GM19468 (cell line): ENCODE results near the gene TBC1D24.
"Not testable (repeated sequence)": the region's sequence is repeated elsewhere in the genome, so short reads cannot be mapped to it uniquely, and the experiment has no call there.

Source experiments
- ATAC-seq: cut with Tn5 transposase; IDR thresholded peaks from one replicate; pipeline ENCODE4 v1.9.1; 2021; ENCODE audit warnings: mild to moderate bottlenecking, moderate library complexity, moderate number of reproducible peaks; ENCODE audit not compliant: unreplicated experiment; ENCODE audit errors: extremely low read depth

Gene TBC1D24

GRCh38 chr16:2474877-2475412 is at the start of gene TBC1D24:
TBC1D24 (plus strand) TSS chr16:2475127; CDS start chr16:2496149, 21,022 bp downstream.
- ATAC-seq, result no peak

- no peak for ATAC-seq
Measured at GRCh38 chr16:2425825-2426430, 49.0 kb upstream of the TBC1D24 start.

- no peak for ATAC-seq
Measured at GRCh38 chr16:2426941-2427361, 48.0 kb upstream of the TBC1D24 start.

- no peak for ATAC-seq
Measured at GRCh38 chr16:2427526-2427925, 47.4 kb upstream of the TBC1D24 start.

DNA sequence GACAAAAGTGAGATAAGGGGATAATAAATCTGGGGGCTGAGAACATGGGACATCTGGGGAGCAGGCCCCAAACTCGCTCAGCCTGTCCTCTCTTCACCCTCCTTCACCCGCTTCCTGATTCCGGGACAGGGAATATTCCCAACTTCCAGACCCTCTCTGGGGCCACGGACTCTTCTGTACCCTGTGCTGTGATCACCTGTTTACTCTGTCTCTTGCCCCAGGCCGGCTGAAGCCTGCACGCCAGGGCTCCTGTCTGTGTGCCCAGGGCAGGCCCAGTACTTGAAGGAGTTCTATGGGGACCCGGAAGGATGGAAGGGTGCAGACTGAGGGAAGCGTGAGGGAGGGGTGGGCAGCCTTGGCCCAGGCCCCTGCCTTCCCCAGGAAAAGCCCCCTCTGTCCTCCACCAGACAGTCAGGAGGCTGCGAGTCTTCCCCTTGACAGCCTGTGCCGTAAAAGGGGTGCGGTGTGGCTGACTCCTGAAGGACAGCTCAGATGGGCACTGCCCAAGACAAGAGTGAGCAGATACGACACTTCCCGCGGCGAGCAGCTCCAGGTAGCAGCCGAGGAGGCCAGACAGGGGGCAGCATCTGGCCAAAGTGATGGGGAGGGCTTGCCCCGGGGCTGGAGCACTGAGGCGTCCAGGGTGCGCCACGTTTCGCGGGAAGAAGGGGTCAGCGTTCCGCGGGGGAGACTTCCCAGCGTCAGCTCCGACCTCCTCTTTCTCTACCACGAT is 46.7 kb upstream of the TBC1D24 start:
- ATAC-seq, result no peak

DNA sequence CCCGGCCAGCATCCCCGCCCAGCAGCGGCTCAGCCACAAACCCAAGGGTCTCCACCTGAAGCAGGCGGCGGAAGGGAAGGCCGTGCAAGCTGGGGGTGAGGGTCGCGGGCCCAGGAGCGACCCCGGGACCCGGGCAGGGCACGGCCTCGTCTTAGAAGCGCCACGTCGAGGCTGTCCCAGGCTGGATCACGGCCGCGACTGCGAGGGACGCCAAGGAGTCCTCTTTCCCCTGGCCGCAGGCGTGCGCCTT is 46.2 kb upstream of the TBC1D24 start:
- ATAC-seq, result peak; percentile 11

GRCh38 chr16:2429034-2429770 is 45.7 kb upstream of the TBC1D24 start, which contains the start of gene CCNF:
CCNF (plus strand) TSS chr16:2429447; CDS start chr16:2429482, 35 bp downstream.
- peak; percentile 38 for ATAC-seq

GRCh38 chr16:2429771-2430663 is 44.9 kb upstream of the TBC1D24 start:
- ATAC-seq, result no peak

DNA sequence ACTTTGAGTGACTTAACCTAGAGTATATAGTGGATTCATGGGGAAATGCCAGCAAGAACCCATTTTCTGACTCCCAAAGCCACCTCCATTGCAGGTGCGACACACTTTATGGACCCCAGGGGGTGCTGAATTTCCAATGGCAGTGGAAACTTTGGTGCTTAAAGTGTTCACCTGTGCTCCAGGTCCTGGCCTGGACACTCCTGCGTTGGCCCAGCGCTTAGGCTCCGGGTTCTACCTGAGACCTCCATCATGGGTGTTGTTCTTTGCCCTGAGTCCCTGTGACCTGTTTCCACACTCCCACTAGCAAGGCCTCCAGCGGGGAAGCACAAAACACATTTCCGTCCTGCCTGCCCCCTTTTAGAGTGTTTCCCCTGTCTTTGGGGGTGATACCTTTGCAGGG is 42.6 kb upstream of the TBC1D24 start:
- no peak for ATAC-seq

- no peak for ATAC-seq
Measured at GRCh38 chr16:2432801-2433505, 42.0 kb upstream of the TBC1D24 start.

DNA sequence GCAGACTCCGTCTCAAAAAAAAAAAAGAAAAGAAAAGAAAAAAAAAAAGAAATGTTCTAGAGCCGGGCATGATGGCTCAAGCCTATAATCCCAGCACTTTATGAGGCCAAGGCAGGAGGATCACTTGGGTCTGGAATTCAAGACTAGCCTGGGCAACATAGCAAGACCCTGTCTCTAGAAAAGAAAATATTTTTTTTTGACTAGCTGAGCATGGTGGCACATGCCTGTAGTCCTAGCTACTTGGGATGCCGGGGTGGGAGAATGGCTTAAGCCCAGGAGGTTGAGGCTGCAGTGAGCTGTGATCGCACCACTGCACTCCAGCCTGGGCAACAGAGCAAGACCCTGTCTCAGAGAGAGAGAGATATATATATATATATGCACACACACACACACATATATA is 39.7 kb upstream of the TBC1D24 start:
- ATAC-seq, result not testable (repeated sequence)

DNA sequence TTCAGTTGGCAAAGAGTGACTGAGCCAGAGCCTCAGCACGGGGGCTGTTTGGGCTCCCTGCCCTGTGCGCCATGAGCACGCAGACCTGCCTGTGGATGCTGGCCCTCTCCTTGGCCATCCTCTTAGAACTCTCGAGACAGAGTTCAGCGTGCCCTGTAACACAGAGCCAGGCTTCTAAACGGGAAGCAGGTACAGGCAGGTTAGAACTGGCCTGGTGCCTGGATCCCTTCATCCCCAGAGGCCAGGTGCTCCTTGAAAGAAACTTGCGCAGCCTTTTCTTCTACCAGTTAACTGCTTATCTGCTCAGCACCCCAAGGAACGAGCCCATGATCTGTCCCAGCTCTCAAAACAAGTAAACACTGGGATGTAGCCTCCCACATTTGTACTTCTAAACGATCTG is 38.8 kb upstream of the TBC1D24 start:
- ATAC-seq, result no peak

DNA sequence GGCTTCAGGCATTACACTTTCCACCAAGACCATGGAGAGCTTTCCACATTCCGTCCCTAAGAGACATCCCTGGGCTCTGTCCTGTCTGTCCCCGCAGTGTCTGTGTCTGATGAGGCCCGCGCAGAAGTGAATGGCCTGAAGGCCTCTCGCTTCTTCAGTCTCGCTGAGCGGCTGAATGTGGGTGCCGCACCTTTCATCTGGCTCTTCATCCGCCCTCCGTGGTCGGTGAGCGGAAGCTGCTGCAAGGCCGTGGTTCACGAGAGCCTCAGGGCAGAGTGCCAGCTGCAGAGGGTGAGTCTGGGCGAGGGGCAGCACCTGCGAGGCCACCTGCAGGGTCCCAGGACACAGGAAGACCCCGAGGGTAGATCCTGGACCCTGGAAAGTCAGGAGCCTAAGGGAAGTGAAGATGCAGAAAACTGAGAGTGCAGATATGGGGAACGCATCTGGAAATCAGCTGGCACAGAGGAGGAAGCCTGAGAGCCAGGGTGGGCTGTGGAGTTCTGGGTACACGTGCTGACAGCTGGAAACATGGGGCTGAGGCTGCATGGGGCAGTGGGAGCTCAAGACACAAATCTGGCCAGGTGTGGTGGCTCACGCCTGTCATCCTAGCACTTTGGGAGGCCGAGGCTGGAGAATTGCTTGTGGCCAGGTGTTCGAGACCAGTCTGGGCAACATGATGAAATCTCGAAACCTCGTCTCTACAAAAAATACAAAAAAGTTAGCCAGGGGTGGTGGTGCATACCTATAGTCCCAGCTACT is 37.7 kb upstream of the TBC1D24 start:
- no peak for ATAC-seq

DNA sequence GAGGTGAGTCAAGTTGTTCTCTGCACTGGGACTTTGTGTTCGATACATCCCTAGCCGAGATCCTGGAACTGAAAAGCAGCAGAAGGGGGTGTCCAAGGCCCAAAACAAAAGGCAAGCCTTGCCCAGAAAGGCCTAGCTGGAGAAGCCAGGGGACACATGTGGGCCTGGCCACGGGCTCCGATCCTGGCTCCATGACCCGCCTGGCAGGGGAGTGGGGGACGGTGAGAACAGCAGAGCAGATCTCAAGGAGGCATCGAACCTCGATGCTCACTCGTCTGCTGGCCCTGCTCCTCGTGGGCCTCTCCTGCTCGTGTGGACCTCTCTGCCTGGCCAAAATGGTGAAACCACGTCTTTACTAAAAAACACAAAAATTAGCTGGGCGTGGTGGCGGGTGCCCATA is 36.8 kb upstream of the TBC1D24 start:
- no peak for ATAC-seq

DNA sequence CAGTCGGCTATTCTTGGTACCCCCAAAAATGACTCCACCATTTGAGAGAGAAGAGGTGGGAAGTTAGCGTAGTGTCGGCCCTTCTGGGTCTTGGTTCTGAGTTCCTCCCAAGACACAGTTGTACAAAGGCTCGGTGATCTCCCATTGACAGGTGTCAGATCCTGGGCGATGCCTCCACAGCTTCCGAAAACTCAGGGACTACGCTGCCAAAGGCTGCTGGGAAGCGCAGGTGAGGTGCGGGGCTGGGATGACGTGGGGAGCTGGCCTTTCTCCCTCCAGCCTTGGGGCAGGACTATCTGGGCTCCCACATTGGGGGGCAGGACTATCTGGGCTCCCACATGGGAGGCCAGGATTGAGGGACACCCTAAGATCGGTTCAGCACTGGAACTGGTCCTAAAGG is 35.3 kb upstream of the TBC1D24 start:
- ATAC-seq, result no peak

DNA sequence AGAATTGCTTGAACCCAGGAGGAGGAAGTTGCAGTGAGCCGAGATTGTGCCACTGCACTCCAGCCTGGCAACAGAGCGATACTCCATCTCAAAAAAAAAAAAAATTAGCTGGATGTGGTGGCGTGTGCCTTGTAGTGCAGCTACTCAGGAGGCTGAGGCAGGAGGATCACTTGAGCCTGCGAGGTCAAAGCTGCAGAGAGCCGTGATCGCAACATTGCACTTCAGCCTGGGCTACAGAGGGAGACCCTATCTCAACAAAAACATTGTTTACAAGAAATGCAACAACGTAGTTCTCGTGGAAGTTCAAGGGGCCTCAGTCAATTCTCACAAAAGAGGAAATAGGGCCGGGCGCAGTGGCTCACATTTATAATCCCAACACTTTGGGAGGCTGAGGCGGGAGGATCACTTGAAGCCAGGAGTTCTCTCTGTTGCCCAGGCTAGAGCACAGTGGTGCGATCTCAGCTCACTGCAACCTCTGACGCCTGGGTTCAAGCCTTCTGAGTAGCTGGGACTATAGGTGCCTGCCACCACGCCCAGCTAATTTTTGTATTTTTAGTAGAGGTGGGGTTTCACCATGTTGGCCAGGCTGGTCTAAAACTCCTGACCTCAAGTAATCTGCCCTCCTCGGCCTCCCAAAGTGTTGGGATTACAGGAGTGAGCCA is 33.7 kb upstream of the TBC1D24 start:
- not testable (repeated sequence) for ATAC-seq

- ATAC-seq, result no peak
Measured at GRCh38 chr16:2443555-2443954, 31.4 kb upstream of the TBC1D24 start.

- ATAC-seq, result no peak
Measured at GRCh38 chr16:2447920-2448583, 26.9 kb upstream of the TBC1D24 start.
